HG02870 (cell line): ENCODE results near the gene CRYBB1.

Experiments used
- ATAC-seq: cut with Tn5 transposase; IDR thresholded peaks from one replicate; pipeline ENCODE4 v1.9.1; 2021; ENCODE audit warnings: mild to moderate bottlenecking, moderate library complexity; ENCODE audit not compliant: unreplicated experiment

CRYBB1 gene

DNA sequence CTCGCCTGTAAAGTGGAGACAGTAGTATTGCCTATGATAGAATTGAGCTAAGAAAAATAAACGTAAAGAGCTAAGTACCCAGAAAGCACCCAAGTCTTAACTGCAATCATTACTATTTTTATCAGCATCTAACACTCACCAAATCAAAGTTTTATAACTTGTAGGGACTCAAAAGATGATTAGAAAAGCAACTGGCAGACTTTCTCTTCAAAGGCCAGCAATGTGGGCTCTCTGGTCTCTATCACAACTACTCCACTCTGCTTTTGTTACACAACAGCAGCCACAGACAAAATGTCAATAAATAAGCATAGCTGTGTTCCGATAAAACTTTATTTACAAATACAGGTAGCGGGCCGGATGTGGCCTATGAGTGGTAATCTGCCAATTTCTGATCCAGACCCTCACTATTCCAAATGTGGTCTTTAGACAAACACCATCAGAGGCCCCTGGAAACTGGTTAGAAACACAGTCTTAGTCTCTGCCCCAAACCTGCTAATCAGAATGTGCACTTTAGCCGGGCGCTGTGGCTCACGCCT, 36.1 kb downstream of the CRYBB1 start:
- ATAC-seq = no peak

DNA sequence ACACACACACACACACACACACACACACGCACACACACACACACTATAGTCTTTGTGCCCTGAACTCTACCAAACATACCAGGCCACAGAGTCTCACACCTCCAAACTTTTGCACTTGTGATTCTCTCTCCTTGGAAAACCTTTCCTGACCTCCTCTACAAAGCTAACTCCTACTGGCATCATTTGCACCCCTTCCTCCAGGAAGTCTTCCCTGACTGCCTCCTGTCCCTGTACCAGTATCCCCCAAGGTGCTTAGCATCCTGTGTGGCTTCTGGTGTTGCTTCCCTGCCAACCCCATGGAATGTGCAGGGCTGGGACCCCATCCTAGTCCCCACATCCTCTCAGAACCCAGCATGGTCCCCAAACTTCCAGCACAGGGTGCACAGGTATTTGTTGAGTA, 36.8 kb downstream of the CRYBB1 start:
- ATAC-seq = no peak

DNA sequence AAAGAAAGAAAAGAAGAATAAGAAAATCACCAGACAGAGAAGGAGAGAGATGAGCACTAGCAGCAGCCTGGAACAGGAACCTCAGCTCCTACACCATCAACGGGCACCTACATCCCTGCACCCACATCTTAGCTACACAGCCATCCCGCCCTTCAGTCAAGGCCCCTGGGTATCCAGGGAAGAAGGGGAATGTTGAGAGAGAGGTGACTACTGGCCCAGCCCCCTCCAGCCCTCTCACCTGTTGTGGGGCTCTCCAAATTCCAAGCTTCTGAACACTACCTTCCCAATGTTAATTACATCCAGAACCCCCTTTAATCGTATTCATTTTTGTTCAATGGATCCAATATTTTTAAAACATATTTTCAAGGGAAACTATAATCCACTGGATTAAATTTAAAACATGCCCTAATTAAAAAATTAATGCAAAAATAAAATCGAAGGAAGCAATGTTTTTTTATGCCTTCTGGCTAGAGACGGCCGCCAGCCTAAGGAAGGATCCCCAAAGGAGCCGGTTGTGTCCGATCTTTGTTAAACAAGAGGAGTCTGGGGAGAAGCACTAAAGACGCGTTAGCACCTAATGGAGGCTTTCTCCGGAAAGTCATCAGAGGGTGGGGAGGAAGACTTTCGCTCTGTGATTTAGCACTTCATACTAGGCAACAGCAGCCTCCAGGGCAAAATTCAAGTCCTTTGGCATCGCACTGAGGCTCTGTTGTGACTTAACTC, 37.4 kb downstream of the CRYBB1 start:
- no peak for ATAC-seq

DNA sequence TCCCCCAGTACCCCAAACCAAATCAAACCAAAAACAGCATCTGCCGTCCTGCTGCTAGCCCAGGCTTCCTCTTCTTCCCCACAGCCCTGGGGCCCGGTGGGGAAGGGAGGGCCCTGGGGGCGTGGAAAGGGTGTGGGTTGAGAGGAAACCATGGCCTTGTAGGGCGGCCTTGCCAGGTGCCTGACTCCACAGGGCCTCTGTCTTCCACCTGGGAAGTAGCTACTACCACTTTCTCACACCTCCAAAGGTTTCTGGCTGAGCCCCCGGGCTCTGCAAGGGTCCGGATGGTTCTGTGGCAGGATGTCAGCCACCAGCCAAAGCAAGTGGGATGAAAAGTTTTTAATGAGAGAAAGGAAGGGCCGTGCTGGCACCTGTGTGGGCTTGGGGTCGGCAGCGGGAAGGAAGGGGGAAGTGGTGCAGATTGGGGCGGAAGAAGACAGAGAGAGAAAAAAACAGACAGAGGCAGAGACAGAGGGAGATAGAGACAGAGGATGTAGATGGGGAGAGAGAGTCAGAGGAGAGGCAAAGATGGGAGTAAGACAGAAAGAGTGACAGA, 38.4 kb downstream of the CRYBB1 start:
- ATAC-seq = no peak

DNA sequence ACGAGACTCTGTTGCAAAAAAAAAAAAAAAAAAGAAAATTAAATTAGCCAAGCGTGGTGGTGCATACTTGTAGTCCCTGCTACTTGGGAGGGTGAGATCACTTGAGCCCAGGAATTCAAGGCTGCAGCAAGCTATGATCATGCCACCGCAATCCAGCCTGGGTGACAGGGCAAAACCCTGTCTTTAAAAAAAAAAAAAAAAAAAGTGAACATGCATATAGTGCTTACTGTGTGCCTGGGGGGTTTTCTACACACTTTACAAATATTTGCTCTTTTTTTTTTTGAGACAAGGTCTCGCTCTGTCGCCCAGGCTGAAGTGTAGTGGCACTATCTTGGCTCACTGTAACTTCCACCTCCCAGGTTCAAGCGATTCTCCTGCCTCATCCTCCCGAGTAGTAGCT, 40.7 kb downstream of the CRYBB1 start:
- no peak for ATAC-seq

DNA sequence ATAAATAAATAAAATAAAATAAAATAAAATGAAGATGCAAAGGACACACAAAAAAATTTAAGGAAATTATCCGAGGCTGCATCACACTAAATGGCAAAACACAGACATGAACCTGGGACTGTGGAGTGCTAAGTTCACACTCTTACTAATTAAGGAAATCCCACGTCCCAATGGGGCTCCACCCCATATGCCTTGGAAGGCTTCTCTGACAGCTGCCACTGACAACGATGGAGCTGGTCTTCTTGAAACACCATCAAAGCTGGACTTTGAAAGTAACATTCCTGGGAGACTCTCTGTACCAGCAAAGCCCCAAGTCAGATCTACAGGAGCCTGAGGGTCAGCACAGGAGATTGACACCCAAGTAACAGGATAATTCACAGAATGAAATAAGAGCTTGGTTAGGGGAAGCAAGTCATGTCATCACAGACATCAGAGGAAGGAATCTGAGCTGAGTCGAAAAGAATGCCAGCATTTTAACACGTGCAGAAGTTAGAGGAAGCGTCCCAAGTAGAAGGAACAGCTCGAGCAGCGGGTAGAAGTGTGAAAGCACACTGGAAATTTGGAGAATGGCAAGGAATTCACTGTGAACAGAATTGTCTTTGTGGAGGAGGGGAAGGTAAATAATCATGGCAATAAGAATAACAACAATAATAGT, 41.7 kb downstream of the CRYBB1 start:
- ATAC-seq = no peak

DNA sequence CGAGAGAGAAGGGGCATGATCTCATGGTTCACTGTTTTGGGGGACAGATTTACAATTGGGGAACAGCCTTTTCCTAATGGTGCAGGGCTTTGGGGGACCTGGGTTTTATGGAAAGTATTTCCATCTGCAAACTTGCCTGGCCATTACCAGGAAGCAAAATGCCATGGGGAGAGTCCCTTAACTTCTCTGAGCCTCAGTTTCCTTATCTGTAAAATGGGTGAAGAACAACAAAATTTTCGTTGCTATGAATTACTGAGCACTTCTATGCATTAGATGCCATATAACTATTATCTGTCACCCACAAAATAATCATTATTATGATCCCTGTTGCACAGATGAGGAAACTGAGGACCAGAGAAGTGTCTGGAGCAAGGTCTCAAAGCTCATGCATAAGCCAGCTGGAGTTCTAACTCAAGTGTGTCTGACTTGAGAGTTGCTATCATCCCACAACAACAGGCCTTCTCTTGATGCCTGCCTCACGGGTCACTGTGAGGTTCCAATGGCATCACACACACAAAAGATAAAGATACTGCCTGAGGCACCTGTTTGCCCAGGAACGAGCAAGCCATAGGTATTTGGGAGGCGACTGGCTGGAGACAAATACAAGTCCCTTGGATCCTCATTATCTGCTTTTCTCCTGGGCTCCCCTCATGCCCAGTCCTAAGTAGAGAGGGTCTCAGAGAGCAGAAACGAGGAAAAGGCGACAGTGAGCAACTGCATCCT, 43.7 kb downstream of the CRYBB1 start:
- no peak for ATAC-seq

DNA sequence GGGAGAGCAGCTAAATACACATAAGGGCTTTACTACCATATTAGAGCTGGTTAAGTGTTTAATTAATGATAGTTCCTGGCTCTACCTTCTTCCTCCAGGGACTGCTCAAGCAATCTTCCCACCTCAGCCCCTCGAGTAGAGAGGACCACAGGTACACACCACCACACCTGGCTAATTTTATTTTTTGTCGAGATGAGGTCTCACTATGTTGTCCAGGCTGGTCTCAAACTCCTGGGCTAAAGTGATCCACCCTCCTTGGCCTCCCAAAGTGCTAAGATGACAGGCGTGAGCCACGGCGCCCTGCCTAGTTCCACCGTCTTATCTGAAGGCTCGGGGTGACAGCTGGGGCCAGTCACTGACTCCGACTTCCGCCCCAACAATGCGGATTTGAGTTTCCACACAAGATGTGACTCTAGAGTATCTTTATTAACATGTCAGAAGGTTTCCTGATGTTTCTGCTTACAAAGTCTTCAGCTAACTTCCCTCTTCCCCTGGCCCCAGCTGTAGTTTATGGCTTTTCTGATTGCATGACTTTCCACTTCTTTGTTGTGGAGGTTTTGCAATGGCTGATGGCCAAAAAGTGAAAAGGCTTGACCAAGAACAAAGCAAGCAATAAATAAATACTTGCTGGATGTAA, 44.7 kb downstream of the CRYBB1 start:
- ATAC-seq = no peak

DNA sequence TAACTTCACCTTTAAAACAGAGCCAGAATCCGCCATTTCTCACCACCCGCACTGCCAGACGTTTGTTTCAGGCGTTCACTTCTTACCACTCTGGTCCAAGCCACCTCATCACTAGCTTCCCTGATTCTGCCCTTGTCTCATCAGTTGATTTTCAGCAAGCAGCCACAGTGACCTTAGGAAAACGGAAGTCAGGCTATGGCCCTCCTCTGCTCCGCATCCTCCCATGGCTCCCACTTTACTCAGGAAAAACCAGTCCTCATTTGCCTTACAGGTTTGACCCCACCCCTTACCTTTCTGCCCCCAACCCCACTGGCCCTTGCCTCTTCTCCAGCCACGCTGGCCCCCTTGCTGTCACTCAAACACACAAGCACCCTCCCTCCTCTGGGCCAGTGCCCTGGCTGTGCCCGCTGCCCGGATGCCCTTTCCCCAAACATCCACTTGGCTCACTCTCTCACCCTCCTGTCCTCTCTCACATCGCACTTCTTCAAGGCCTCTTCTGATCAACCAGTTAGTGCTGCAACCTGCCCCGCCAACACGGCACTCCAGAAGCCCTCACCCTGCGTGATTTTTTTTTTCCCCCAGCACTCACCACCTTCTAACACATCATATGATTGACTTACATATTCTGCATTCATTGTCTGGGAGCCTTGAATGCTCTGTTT, 46.8 kb downstream of the CRYBB1 start:
- ATAC-seq = no peak

DNA sequence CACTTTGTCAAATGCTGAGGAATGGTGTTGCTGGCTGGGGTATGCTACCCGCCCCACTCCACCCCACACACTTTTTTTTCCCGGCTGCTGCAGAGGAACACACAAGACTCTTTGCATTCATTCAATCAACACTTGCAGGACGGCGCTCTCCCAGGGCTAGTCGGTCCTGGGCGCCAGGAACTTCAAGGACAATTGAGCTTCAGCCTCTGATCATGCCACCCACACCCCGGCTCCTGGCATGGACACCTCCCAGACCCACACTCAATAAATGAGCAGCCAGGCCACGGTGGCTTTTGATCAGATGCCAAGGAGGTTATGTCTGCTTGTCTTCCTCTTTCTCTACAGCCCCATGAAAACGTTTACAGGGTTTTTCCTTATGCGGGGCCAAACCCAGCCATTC, 47.7 kb downstream of the CRYBB1 start:
- no peak for ATAC-seq

DNA sequence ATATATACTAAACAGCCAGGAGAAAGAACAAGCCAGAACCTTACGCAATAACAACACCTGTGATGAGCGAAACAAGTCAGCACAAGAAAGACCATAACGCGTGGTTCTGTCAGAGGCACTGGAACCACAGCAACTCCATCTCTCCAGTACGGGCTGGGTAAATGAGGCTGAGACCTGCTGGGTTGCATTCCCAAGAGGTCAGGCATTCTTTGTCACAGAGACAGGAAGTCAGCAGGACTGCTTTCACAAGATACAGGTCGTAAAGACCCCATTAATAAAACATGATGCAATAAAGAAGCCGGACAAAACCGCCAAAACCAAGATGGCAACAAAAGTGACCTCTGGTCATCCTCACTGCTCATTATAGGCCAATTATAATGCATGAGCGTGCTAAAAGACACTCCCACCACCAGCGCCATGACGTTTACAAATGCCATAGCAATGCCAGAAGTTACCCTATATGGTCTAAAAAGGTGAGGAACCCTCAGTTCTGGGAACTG, 49.6 kb downstream of the CRYBB1 start:
- no peak for ATAC-seq

DNA sequence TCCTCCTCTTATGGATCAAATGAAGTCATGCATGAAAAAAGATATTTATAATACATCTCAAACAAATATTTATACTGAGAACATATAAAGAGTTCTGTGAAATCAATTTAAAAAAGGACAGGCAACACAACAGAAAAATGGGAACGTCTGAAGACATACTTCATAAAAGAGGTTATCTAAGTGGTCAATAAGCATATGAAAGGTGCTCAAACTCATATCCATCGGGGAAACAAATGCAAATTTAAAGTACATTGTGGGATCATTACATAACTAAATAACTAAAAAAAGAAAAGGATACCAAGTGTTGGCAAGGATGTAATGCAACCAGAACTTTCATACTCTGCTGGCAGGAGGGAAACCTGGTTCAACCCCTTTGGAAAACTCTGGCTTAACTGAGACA, 50.2 kb downstream of the CRYBB1 start:
- no peak for ATAC-seq

DNA sequence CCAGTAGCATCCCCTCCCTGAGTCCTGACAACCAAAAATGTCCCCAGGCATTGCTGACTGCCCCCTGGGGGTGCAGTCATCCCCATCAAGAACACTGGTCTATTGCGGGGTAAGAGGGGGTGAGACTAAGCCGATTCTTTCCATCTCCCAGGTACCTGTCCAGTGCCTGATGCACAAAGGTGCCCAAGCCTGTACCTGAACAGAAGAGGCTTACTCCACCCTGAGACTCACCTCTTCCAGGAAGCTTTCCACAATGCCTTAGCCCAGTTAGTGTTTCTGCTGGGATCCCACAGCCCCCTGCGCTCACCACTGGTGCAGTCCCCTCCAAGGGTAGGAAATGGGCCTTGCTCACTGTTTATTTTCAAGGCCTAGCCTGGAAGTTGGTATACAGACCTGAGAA, 50.8 kb downstream of the CRYBB1 start:
- no peak for ATAC-seq

DNA sequence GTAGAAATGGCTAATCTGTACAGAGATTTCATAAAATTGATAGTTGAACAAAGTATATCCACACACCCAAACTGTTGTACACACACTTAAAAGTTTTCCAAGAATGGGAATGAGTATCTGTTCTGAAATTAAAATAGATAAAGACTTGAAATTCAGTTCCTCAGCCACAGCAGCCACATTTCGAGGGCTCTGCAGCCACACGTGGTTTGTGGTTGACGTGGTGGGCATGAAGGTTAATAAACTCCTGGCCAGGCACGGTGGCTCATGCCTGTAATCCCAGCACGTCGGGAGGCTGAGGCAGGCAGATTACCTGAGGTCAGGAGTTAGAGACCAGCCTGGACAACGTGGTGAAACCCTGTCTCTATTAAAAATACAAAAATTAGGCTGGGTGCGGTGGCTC, 51.9 kb downstream of the CRYBB1 start:
- no peak for ATAC-seq

DNA sequence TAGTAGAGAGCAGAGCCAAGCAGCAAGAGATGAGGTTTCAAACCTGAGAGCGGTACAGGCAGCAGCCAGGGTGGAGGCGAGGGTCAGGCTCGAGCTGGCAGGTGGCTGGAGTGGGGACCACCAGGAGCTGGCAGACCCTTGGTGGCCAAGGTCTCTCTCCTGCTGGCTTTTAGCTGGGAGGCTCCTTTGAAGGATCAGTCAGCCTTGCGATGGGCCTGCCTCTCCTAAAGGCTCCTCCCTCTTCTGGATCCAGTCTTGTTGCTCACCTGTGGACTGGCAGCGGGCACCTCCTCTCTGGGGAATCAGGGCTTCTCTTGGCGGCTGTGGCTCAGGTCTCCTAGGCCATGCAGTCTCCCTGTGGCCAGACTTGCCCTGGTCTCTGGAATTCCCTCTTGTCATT, 52.6 kb downstream of the CRYBB1 start:
- no peak for ATAC-seq

DNA sequence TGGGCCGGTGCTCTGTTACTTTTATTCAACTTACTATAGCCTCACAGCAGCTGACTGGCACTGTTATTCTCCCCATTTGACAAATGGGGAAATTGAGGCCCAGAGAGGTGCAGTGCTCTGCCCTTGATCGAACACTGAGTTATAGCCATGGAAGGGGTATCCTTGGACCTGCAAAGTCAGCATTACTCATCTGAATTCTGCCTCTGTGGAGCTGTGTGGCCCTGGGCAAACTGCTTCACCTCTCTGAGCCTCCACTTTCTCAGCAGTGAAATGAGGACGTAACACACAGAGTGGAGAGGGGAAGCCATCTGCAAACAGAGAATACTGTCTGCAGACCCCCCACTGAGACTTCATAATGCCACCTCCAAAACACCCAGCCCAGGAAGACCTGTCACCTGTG, 53.2 kb downstream of the CRYBB1 start:
- no peak for ATAC-seq

DNA sequence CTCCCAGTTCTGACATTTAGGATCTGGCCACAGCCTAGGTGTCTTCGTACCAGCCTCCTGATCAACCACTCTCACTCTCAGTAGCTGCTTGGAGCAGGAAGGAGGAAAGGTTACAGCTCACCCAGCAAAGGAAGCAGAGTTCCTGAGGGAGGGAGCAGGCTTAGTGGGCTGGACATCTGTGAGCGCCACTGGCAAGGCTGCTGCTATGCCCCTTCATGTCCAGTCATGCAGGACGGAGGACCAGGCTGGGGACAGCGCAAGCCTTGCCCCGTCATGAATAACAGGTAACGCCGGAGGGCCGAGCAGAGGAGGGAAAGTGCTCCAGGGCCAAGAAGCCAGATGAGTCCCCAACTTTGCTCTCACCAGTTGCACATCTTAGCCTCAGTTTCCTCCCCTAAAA, 53.6 kb downstream of the CRYBB1 start:
- ATAC-seq = no peak

DNA sequence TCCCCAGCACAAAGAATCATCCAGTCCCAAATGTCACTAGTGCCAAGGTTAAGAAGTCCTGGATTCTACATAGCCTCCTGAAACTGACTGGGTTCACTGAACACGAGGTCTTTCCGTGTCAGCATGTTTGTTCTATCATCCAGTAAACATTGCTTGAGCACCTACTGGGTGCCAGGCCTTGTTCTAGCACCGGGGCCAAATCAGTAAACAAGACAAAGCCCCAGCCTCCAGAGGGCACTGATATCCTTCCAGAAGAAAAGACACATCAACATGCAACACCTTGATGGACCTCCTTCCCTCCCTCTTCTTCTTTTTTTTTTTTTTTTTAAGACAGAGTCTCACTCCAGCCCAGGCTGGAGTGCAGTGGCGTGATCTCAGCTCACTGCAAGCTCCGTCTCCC, 54.8 kb downstream of the CRYBB1 start:
- no peak for ATAC-seq

DNA sequence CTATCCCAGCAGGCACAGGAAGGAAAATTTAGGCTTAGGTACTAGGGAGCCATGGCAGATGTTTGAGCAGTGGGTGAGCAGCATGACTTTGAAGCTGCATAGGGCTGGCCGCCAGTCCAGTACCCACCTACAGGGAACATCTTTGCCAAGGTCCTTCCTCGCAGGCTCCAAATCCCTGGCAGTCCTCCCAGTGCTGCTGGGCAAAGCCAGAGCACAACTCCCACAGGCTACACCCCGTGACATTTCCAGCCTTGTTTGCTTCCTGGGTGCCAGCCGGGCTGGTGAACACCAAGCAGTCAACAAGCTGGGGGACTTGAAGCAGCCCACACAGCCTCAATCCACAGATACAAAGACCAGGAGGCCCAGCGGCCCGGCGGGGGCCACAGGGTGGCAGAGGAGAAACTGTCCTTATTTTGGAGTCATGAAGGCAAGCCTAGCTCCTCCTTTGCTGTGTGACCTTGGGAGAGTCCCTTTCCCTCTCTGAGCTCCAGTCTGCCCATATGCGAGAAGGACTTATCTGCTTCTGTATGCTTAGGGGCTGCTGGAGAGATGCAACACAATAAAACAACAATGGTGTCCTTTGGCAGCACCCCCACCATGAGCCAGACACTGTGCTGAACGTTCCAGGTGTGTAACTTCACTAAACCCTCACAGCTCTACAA, 55.9 kb downstream of the CRYBB1 start:
- ATAC-seq = no peak
